AG04450 (cell line): Measurements from ENCODE around the gene CLDN1. TPM values are rescaled to one million over a fixed set of nuclear protein-coding genes. Genes with fewer than 3 reads are reported as not detected.

Experiments
- CTCF ChIA-PET: fragments of 300-600, 350-600 bp; formaldehyde crosslinking; extraction: SDS; loops from one replicate; lab custom pipeline; 2022; ENCODE audit warnings: antibody characterized with exemption, inconsistent platforms; lab: Charles Lee
- POLR2A ChIA-PET: fragments of 350-600 bp; formaldehyde crosslinking; extraction: SDS; loops from one replicate; lab custom pipeline; 2021; ENCODE audit warnings: antibody characterized with exemption, inconsistent platforms; lab: Yijun Ruan, JAX
- DNase-seq: peaks from one replicate; pipeline ENCODE4 v3.0.0-alpha.2; 2011; ENCODE audit warnings: low read depth, low spot score
- H3K27ac ChIP-seq: one replicate; pipeline ENCODE4 v1.5.1; 2012; ENCODE audit warnings: low read depth, low read length, control low read depth
- H3K27me3 ChIP-seq: one replicate; pipeline ENCODE4 v1.6.0; 2012; ENCODE audit warnings: low read length; ENCODE audit not compliant: control insufficient read depth, insufficient read depth
- H3K4me3 ChIP-seq: 2 replicates; pipeline ENCODE4 v1.5.1; 2011; ENCODE audit warnings: mild to moderate bottlenecking, low read depth, low read length, control low read depth
- H3K9me3 ChIP-seq: 2 replicates; pipeline ENCODE4 v1.5.1; 2012; ENCODE audit warnings: low read length; ENCODE audit not compliant: control insufficient read depth, insufficient read depth
- CTCF ChIP-seq: IDR thresholded peaks from 2 replicates; pipeline ENCODE4 v1.5.1; 2011; ENCODE audit warnings: low read depth, low read length, control low read depth, inconsistent platforms
- polyA plus RNA-seq: library from polyadenylated mRNA; depleted of rRNA; stranded (reverse); fragments of >200 nt; gene quantifications from 2 replicates; pipeline ENCODE4 v1.2.3, GENCODE V29; 2011

CLDN1 gene
- polyA plus RNA-seq, 1 experiment, result 9.6 TPM

GRCh38 chr3:190338717-190339116 is 16.5 kb upstream of the CLDN1 start:
- H3K27ac ChIP-seq, result no peak overlapping the region
- TF ChIP-seq CTCF, result no peak

GRCh38 chr3:190337301-190337700 is 15.1 kb upstream of the CLDN1 start:
- no peaks in the 10 kb centered on the region for H3K27me3 ChIP-seq
- POLR2A ChIA-PET, result no interaction called here
- no peak overlapping the region for H3K4me3 ChIP-seq
- peaks cover 5% of the 10 kb centered on the region; the same call in 1 of the 2 replicates for H3K9me3 ChIP-seq
- CTCF ChIA-PET, result interaction anchor here (1.4 to 8.1 kb wide), 2 partner anchors 14 to 376 kb away, joined by 3 to 101 read pairs; partner anchors contain the start of gene CLDN1
- TF ChIP-seq CTCF, result no peak
- H3K27ac ChIP-seq, result no peak overlapping the region
- no peak for DNase-seq

More at GRCh38 chr3:190338717-190339116, 16.5 kb upstream of the CLDN1 start:
- Histone ChIP-seq H3K9me3 (peaks cover 5% of the 10 kb centered on the region; the same call in 1 of the 2 replicates), H3K27me3 (no peaks in the 10 kb centered on the region), H3K4me3 (no peak overlapping the region)
- ChIA-PET CTCF (interaction anchor here (8.1 kb wide), 1 partner anchor 16 kb away, joined by 101 read pairs; the partner anchor contains the start of gene CLDN1), POLR2A (no interaction called here)
- DNase-seq, result no peak

- no peak for DNase-seq
- TF ChIP-seq CTCF, result no peak
- POLR2A ChIA-PET, result no interaction called here
- H3K9me3 ChIP-seq, result peaks cover 5% of the 10 kb centered on the region; the same call in 1 of the 2 replicates
- CTCF ChIA-PET, result interaction anchor here (0.6 to 8.1 kb wide), 3 partner anchors 11 to 375 kb away, joined by 3 to 101 read pairs (median 4); partner anchors contain the start of gene CLDN1
- H3K27ac ChIP-seq, result no peak overlapping the region
- no peak overlapping the region for H3K4me3 ChIP-seq
- no peaks in the 10 kb centered on the region for H3K27me3 ChIP-seq
Measured at GRCh38 chr3:190336516-190337189, 14.4 kb upstream of the CLDN1 start.

GRCh38 chr3:190333961-190334360 is 11.7 kb upstream of the CLDN1 start:
- CTCF ChIA-PET, result interaction anchor here (1.4 to 8.1 kb wide), 3 partner anchors 11 to 367 kb away, joined by 4 to 101 read pairs (median 4); partner anchors contain the start of gene CLDN1
- POLR2A ChIA-PET, result no interaction called here

More at GRCh38 chr3:190333961-190334360, 11.7 kb upstream of the CLDN1 start:
- TF ChIP-seq CTCF, result no peak
- H3K4me3 ChIP-seq, result no peak overlapping the region
- H3K9me3 ChIP-seq, result no peaks in the 10 kb centered on the region
- no peaks in the 10 kb centered on the region for H3K27me3 ChIP-seq
- H3K27ac ChIP-seq, result no peak overlapping the region
- no peak for DNase-seq
